ENCODE data around the gene RNF152.
"Not testable (repeated sequence)": the region's sequence is repeated elsewhere in the genome, so short reads cannot be mapped to it uniquely, and the experiment has no call there.

Gene RNF152

DNA sequence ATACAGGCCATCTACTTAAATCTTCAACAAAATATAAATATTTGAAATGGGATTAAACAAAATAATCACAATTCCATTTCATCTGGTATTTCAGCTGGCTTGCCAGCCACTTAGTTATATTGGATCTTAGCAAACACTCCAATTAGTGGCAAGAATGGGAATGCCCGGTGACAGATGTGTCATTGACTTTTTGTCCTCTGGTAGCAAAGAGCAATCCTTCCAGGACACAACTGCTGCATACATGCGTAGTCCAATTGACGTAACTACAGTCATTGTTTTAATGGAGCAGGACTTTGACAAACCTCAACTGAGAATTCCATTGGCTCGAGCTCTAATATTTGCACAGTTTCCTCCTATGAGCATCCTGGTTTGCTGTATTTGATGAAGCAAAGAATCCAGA lies 69.9 kb downstream of the RNF152 start:
- no peak for DNase-seq (ENCODE audit: low read depth in 2 of 3, low spot score in 1 of 3)

DNA sequence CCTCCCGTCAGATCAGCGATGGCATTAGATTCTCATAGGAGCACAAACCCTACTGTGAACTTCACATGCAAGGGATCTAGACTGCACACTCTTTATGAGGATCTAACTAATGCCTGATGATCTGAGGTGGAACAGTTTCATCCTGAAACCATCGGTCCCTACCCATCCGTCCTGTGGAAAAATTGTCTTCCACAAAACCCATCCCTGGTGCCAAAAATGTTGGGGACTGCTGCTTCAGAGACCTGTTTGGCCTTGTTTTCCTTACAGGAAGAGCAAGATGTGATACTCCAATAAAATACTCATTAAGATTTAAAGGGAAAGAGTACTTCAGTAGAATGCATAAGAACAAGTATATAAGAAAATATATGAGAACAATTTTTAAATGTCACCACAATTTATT lies 71.1 kb downstream of the RNF152 start:
- no peak for DNase-seq (ENCODE audit: low read depth in 2 of 3, low spot score in 1 of 3)

DNA sequence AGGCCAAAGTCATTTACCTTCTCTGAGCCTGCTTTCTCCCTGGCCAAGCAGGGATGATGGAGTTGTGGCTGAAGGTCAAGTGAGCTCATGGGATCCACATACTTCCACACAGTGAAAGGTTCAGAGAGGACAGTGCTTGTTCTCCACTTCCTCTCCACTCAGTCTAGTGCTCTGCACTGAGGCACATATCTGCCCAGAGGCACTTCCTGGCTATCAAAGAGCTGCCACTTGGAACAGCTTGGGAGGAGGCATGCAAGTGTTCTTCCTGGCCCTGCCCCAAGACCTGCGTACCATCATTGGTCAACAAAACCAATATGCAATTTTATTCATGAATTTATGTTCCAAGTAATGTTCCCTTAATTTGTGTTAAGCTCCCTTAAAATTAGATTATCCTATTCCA lies 71.9 kb downstream of the RNF152 start:
- no peak for DNase-seq (ENCODE audit: low read depth in 2 of 3, low spot score in 1 of 3)

- no peak for DNase-seq (ENCODE audit: low read depth in 2 of 3, low spot score in 1 of 3)
These were observed 75.7 kb downstream of the RNF152 start for GRCh38 chr18:61817086-61817485.

DNA sequence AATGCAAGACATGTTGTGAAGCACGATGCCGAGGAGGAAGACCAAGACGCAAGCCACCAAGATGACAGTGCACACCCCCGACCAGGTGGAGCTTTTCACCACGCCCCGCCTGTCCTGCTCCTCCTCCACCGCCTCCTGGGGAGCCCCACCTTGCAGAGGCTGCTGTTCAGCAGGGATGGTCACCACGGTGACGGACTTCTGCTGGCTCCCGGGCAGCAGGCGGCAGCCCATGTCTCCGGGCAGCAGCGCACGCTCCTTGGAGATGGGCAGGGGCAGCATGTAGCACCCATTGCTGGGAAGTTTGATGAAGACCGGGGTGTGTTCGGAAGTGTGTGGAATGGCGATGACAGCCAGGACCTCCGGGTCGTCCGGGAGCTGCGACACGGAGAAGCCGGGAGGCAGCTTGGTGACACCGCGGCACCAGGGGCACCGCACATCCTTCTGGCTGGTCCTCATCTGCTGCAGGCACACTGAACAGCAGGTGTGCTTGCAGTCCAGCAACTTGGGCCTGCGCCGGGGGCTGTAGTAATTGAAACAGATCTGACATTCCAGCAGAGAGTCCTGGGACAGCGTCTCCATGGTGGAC lies 76.8 kb downstream of the RNF152 start:
- DNase-seq (ENCODE audit: low read depth in 2 of 3, low spot score in 1 of 3) = no peak

DNA sequence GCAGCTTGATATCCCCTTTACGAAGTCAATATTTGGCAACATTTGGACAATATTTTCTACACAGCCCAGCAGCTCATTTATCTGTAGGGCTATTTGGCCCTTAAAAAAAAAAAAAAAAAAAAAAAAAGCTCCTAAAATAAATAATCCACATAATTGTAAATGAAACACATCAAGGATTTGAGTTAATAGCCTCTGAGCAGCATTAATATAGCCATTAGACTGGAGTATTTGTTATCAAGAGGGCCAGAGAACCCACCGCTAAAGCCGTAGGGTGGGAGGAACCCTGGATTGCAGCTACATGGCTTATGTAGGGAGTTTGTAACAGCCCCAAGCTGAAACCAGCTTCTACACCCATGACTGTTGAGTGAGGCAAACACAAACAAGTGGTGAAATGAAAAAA lies 84.5 kb downstream of the RNF152 start:
- DNase-seq (ENCODE audit: low read depth in 2 of 3, low spot score in 1 of 3) = no peak

DNA sequence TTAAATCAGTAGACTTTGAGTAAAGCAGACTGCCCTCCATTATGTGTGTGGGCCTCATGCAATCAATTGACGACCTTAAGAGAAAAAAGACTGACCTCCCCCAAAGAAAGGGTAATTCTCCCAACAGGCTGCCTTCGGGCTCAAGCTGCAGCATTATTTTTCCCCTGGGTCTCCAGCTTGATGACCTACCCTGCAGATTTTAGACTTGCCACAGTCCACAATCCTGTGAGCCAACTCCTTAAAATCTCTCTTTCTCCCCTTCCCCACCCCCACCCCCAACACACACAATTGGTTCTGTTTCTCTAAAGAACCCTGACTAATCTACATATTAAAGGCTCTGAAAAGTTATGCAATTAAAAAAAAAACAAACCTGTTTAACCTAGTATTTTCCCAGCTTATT lies 89.4 kb downstream of the RNF152 start:
- DNase-seq (ENCODE audit: low read depth in 2 of 3, low spot score in 1 of 3) = no peak

DNA sequence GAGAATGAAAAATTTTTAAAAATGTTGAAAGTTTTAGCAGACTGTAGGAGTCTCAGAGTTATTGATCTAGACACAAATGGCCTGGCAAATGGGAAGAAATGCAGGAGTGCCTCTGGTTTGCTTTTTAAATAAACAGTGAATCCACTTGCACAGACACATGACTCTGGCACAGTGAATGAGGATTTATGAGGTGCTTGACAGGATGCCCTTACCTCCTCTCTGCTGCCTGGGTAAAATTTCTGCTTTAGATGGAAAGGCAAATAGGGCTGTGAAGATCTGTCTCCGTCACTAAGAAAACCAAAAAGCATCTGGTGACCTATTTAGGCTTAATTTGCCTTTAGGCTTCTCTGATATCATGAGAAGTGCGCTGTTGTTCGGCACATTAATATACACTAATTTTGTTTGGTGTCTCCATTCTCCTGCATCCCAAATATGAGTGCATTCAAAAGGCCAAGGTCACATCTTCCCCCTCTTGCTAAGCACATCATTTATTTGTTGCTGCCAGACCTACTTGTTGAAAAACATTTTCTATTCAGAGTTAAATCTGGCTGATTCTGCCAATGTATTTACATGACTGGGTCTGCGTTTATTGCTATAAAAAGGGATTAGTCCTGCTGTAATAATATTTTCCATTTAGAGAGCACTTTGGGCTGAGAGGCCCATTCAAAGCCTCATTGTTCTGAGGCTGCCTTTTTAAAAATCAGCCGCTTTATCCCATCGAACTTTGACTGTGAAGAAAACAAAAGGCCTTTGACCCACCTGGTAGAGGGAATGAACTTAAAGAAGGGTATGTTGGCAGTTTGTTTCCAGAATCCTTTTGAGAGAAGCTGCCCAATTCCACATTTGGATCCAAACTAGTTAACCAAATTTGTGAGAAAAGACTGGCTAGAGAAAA lies 94.9 kb downstream of the RNF152 start:
- no peak for DNase-seq (ENCODE audit: low read depth in 2 of 3, low spot score in 1 of 3)

GRCh38 chr18:61791031-61791430 lies 101.8 kb downstream of the RNF152 start:
- DNase-seq (ENCODE audit: low read depth in 2 of 3, low spot score in 1 of 3) = no peak

DNA sequence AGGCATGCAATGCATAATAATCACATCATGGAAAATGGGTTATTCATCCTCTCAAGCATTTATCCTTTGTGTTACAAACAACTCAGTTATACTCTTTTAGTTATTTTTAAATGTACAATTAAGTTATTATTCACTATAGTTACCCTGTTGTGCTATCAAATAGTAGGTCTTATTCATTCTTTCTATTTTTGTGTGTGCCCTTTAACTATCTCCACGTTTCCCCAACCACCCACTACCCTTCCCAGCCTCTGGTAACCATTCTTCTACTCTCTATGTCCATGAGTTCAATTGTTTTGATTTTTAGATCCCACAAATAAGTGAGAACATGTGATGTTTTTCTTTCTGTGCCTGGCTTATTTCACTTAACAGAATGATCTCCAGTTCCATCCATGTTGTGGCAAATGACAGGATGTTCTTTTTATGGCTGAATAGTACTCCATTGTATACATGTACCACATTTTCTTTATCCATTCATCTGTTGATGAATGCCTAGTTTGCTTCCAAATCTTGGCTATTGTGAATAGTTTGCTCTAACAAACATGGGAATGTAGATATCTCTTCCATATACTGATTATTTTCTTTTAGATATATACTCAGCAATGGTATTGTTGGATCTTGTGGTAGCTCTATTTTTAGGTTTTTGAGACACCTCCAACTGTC lies 105.7 kb downstream of the RNF152 start:
- not testable (repeated sequence) for DNase-seq (ENCODE audit: low read depth in 2 of 3, low spot score in 1 of 3)

DNA sequence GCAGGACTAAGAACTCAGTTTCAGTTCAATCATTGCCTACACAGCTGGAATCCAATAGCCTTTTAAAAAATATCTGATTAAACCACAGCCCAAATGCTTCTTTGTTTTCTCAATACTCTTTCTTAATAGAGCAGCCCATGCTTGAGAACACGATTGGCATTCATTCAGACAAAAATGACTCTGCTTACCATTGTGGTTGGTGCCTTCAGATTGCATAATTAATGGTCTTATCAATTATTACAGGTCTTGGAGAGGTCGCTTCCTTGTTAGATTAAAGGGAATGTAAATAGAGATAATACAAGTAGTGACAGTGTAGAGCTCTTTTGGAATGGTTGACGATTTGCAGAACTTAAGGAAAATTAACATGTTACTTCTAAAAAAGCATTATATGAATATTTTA lies 107.2 kb downstream of the RNF152 start:
- no peak for DNase-seq (ENCODE audit: low read depth in 2 of 3, low spot score in 1 of 3)

DNA sequence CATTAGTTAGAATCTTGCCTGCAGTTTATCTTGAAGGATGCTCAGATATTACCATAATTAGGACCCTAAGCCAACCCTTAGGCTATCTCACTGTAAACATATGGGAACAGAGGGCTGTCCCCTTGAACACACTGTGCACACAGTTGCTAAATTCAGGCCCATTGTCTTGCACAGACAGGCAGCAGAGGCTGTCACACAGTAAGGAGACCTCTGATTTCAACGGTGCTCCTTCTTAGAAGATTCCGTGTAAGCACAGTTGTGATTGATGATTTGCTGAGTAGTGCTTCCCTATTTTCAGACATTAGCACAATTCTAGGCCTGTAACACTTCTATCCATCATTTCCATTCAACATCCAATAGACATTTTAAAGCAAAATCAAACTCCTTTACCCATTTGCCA lies 108.0 kb downstream of the RNF152 start:
- DNase-seq (ENCODE audit: low read depth in 2 of 3, low spot score in 1 of 3) = no peak

DNA sequence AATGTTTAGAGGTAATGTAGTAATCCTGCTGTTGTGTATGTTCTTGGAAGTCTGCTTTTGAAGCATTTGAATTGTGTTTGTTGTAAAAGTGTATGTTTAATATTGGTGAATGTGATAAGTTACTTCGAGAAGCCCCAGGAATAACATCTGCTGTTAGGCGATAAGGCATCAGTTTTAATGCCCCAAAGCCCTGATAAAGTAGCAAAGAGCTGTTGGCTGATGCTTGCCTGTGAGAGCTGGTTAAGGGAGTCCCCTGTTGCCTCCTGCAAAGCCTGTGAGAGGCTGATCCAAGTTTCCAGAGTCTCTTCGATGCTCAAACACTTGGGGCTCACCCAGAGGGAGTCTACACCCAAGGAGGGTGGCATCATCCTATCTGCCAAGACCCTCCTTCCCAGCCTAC lies 110.3 kb downstream of the RNF152 start:
- no peak for DNase-seq (ENCODE audit: low read depth in 2 of 3, low spot score in 1 of 3)

GRCh38 chr18:61776201-61776600 lies 116.6 kb downstream of the RNF152 start:
- DNase-seq (ENCODE audit: low read depth in 2 of 3, low spot score in 1 of 3) = not testable (repeated sequence)

GRCh38 chr18:61774846-61775245 lies 118.0 kb downstream of the RNF152 start:
- DNase-seq (ENCODE audit: low read depth in 2 of 3, low spot score in 1 of 3) = no peak

DNA sequence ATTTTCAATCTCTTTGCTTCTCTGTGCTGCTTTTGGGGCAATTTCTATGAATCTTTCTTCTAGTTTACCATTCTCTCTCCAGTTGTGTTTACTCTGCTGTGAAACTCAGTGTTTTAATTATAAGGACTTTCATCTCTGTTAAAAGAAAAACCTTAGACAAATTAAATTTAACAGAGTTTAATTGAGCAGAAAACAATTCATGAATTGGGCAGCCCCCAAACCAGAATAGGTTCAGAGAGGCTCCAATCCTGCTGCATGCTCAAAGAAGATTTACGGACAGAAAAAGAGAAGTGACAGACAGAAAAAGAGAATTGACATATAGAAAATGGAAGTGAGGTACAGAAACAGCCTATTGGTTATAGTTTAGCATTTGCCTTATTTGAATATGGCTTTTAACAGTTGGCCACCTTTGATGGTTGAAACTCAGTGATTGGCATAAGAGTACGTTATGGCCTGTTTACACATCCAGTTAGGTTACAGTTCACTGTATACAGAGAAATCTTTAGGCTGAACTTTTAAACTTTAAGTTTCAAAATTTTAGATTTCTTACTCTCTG lies 120.4 kb downstream of the RNF152 start:
- DNase-seq (ENCODE audit: low read depth in 2 of 3, low spot score in 1 of 3) = no peak

DNA sequence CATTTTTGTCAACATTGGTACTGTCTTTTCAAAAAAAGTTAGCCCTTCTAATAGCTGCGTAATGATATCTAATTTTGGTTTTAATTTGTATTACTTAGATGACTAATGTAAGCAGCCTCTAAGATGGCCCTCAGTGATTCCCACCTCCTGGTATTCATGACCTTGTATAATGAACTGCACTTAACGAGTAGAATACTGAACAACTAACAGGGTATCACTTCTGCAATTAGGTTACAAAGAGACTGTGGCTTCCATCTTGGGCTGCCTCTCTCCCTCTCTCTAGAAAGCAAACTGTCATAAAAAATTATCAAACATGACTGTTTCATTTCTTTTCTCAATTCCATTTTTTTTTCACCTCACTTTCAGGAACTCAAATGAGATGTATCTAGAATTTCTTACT lies 120.9 kb downstream of the RNF152 start:
- DNase-seq (ENCODE audit: low read depth in 2 of 3, low spot score in 1 of 3) = no peak

GRCh38 chr18:61770279-61770678 lies 122.5 kb downstream of the RNF152 start:
- DNase-seq (ENCODE audit: low read depth in 2 of 3, low spot score in 1 of 3) = no peak

- no peak for DNase-seq (ENCODE audit: low read depth in 2 of 3, low spot score in 1 of 3)
These were observed 126.4 kb downstream of the RNF152 start for GRCh38 chr18:61766266-61766884.

GRCh38 chr18:61765097-61765496 lies 127.7 kb downstream of the RNF152 start:
- no peak for DNase-seq (ENCODE audit: low read depth in 2 of 3, low spot score in 1 of 3)

DNA sequence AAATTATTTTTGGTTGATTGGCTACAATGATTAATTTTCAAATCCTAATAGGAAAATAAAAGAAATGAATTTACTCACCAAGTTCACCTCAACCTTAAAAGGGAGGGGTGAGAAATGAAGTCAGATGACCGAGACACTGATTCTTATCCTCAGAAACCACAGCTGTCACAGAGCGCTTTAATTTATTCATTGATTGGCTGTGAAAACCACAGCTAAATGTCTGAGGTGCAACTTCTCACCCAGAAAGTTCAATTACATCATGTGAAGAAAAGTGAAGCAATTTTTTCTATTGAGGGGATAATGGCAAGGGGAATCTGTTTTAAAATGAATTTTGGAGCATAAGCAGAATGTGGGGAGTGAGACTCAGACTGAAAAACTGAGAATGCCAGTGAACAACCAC lies 128.4 kb downstream of the RNF152 start:
- DNase-seq (ENCODE audit: low read depth in 2 of 3, low spot score in 1 of 3) = peak in 1 of 3 donors; percentile 3
